ENCODE data around the gene GNPTAB. TPM values are rescaled to one million over a fixed set of nuclear protein-coding genes. Genes with fewer than 3 reads are reported as not detected.

The GNPTAB gene
- total and polyA plus RNA-seq, 2 of the 13 experiments (the other 11 are each of a cell fraction or from before 2014, with no cell fraction given): 13.6 to 19.4 TPM

DNA sequence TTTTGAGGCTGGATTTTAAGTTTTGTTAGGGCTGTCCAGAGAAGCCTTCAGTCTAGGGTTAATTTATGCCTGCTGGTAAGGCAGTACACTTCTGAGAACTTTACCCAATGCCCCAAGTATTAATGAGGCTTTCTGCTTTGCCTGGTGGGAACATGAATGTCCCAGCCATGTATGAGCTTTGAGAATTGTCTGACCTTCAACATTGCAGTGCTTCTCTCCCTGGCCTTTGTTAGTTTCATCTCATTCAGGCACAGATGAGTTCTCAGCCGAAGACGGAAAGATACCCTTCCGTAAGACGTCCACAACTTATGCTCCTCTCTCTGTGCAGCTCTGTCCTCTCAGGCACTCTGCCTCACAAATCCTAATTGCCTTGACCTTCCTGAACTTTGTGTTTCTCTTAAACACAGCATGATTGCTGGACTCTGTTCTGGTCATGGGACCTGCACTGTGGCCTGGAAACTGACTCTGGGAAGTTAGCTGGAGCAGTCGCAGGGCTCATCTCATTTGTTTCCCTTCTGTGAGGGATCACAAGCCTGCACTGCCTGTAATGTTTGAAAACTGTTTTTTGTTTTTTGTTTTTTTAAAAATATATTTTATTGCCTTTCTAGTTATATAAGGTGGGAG lies 117.6 kb downstream of the GNPTAB start (continued):
- TF ChIP-seq ZFP82 (CRISPR knock-in tag; IDR thresholded peaks at IDR 0.05; ENCODE audit: borderline replicate concordance): no peak
- TF ChIP-seq ZNF547 (CRISPR knock-in tag; IDR thresholded peaks at IDR 0.05): no peak
- TF ChIP-seq, protein P1, sequence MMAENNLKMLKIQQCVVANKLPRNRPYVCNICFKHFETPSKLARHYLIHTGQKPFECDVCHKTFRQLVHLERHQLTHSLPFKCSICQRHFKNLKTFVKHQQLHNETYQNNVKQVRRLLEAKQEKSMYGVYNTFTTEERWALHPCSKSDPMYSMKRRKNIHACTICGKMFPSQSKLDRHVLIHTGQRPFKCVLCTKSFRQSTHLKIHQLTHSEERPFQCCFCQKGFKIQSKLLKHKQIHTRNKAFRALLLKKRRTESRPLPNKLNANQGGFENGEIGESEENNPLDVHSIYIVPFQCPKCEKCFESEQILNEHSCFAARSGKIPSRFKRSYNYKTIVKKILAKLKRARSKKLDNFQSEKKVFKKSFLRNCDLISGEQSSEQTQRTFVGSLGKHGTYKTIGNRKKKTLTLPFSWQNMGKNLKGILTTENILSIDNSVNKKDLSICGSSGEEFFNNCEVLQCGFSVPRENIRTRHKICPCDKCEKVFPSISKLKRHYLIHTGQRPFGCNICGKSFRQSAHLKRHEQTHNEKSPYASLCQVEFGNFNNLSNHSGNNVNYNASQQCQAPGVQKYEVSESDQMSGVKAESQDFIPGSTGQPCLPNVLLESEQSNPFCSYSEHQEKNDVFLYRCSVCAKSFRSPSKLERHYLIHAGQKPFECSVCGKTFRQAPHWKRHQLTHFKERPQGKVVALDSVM (CRISPR knock-in tag; IDR thresholded peaks at IDR 0.05): no peak
- TF ChIP-seq, protein P2, sequence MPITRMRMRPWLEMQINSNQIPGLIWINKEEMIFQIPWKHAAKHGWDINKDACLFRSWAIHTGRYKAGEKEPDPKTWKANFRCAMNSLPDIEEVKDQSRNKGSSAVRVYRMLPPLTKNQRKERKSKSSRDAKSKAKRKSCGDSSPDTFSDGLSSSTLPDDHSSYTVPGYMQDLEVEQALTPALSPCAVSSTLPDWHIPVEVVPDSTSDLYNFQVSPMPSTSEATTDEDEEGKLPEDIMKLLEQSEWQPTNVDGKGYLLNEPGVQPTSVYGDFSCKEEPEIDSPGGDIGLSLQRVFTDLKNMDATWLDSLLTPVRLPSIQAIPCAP (CRISPR knock-in tag; IDR thresholded peaks at IDR 0.05; ENCODE audit: low read depth): no peak
- no peak for TF ChIP-seq TBX3 (IDR thresholded peaks at IDR 0.05; ENCODE audit: borderline replicate concordance)
- TF ChIP-seq STAT5B (CRISPR knock-in tag; IDR thresholded peaks at IDR 0.05): no peak
- TF ChIP-seq GFI1 (CRISPR knock-in tag; IDR thresholded peaks at IDR 0.05; ENCODE audit: borderline replicate concordance): peak; percentile 84
- TF ChIP-seq FOSL2 (CRISPR knock-in tag; IDR thresholded peaks at IDR 0.05): peak; percentile 55
- TF ChIP-seq ZNF235 (CRISPR knock-in tag; IDR thresholded peaks at IDR 0.05; ENCODE audit: borderline replicate concordance): no peak
- TF ChIP-seq CHCHD3 (CRISPR knock-in tag; IDR thresholded peaks at IDR 0.05): no peak
- no peak for TF ChIP-seq HNRNPK (IDR thresholded peaks at IDR 0.05; ENCODE audit: low read depth, low read length, poor library complexity, severe bottlenecking)
- TF ChIP-seq, protein P3, sequence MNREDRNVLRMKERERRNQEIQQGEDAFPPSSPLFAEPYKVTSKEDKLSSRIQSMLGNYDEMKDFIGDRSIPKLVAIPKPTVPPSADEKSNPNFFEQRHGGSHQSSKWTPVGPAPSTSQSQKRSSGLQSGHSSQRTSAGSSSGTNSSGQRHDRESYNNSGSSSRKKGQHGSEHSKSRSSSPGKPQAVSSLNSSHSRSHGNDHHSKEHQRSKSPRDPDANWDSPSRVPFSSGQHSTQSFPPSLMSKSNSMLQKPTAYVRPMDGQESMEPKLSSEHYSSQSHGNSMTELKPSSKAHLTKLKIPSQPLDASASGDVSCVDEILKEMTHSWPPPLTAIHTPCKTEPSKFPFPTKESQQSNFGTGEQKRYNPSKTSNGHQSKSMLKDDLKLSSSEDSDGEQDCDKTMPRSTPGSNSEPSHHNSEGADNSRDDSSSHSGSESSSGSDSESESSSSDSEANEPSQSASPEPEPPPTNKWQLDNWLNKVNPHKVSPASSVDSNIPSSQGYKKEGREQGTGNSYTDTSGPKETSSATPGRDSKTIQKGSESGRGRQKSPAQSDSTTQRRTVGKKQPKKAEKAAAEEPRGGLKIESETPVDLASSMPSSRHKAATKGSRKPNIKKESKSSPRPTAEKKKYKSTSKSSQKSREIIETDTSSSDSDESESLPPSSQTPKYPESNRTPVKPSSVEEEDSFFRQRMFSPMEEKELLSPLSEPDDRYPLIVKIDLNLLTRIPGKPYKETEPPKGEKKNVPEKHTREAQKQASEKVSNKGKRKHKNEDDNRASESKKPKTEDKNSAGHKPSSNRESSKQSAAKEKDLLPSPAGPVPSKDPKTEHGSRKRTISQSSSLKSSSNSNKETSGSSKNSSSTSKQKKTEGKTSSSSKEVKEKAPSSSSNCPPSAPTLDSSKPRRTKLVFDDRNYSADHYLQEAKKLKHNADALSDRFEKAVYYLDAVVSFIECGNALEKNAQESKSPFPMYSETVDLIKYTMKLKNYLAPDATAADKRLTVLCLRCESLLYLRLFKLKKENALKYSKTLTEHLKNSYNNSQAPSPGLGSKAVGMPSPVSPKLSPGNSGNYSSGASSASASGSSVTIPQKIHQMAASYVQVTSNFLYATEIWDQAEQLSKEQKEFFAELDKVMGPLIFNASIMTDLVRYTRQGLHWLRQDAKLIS (CRISPR knock-in tag; IDR thresholded peaks at IDR 0.05): no peak
- TF ChIP-seq, protein P4, sequence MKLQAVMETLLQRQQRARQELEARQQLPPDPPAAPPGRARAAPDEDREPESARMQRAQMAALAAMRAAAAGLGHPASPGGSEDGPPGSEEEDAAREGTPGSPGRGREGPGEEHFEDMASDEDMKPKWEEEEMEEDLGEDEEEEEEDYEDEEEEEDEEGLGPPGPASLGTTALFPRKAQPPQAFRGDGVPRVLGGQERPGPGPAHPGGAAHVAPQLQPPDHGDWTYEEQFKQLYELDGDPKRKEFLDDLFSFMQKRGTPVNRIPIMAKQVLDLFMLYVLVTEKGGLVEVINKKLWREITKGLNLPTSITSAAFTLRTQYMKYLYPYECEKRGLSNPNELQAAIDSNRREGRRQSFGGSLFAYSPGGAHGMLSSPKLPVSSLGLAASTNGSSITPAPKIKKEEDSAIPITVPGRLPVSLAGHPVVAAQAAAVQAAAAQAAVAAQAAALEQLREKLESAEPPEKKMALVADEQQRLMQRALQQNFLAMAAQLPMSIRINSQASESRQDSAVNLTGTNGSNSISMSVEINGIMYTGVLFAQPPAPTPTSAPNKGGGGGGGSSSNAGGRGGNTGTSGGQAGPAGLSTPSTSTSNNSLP (IDR thresholded peaks at IDR 0.05; ENCODE audit: low read depth, low read length): peak; percentile 43; the same call in 1 of the 2 replicates
